Keratinocyte (primary cell): Measurements from ENCODE around the gene PYM1.

Experiments used
- EZH2 ChIP-seq: IDR thresholded peaks from one replicate; pipeline ENCODE4 v1.6.1; 2012; ENCODE audit warnings: inconsistent platforms, mild to moderate bottlenecking, low read length, moderate library complexity
- TF ChIP-seq, protein P1 (sequence below), 3 experiments: IDR thresholded peaks in 1 of 3; conservative IDR thresholded peaks in 1 of 3; optimal IDR thresholded peaks in 1 of 3; 2 replicates in 2 of 3; 3 replicates in 1 of 3; pipeline versions ENCODE3 to v1.5.1; 2011; ENCODE audit warnings: low read length in 3 of 3, mild to moderate bottlenecking in 3 of 3, moderate library complexity in 2 of 3, control low read depth in 1 of 3, inconsistent platforms in 1 of 3; ENCODE audit not compliant: insufficient read depth in 2 of 3; ENCODE audit errors: extremely low read depth in 1 of 3

DNA sequence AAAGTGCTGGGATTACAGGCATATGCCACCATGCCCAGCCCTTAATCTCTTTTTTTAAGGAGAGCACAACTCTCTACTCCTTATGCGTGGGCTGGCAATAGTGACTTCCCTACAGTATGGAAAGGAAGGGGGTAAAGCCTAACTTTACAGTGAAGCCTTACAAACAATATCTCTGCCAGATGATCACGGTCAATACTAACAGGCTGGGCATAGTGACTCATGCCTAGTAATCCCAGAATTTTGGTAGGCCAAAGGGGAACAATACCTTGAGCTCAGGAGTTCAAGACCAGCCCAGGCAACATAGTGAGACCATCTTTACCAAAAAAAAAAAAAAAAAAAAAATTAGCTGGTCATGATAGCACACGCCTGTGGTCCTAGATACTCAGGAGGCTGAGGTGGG, 5.6 kb downstream of the PYM1 start:
- TF ChIP-seq, protein P1, sequence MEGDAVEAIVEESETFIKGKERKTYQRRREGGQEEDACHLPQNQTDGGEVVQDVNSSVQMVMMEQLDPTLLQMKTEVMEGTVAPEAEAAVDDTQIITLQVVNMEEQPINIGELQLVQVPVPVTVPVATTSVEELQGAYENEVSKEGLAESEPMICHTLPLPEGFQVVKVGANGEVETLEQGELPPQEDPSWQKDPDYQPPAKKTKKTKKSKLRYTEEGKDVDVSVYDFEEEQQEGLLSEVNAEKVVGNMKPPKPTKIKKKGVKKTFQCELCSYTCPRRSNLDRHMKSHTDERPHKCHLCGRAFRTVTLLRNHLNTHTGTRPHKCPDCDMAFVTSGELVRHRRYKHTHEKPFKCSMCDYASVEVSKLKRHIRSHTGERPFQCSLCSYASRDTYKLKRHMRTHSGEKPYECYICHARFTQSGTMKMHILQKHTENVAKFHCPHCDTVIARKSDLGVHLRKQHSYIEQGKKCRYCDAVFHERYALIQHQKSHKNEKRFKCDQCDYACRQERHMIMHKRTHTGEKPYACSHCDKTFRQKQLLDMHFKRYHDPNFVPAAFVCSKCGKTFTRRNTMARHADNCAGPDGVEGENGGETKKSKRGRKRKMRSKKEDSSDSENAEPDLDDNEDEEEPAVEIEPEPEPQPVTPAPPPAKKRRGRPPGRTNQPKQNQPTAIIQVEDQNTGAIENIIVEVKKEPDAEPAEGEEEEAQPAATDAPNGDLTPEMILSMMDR (optimal IDR thresholded peaks at IDR 0.05 in 1 of 3, IDR thresholded peaks at IDR 0.05 in 1 of 3, conservative IDR thresholded peaks at IDR 0.05 in 1 of 3; ENCODE audit: extremely low read depth in 1 of 3, insufficient read depth in 2 of 3, low read length in 3 of 3) = no peak
- TF ChIP-seq EZH2 = no peak
